Measurements from ENCODE around the gene ATP2B3.

The ATP2B3 gene

GRCh38 chrX:153490217-153490930, 27.1 kb upstream of the ATP2B3 start:
- no peaks in the 10 kb centered on the region for H3K27me3 ChIP-seq (ENCODE audit: insufficient read depth, low read length)
- no peak overlapping the region for H3K27ac ChIP-seq (ENCODE audit: low read depth, low read length, poor library complexity, severe bottlenecking)
- H2AFZ ChIP-seq (ENCODE audit: low read length) = no peak overlapping the region
- no peaks in the 10 kb centered on the region for H4K20me1 ChIP-seq (ENCODE audit: insufficient read depth, low read length)
- H3K36me3 ChIP-seq (ENCODE audit: insufficient read depth, low read length) = no peaks in the 10 kb centered on the region
- H3K9me3 ChIP-seq (ENCODE audit: low read length) = no peaks in the 10 kb centered on the region
- TF ChIP-seq EZH2 (IDR thresholded peaks at IDR 0.05; ENCODE audit: borderline replicate concordance, low read length) = no peak
- TF ChIP-seq, protein P1, sequence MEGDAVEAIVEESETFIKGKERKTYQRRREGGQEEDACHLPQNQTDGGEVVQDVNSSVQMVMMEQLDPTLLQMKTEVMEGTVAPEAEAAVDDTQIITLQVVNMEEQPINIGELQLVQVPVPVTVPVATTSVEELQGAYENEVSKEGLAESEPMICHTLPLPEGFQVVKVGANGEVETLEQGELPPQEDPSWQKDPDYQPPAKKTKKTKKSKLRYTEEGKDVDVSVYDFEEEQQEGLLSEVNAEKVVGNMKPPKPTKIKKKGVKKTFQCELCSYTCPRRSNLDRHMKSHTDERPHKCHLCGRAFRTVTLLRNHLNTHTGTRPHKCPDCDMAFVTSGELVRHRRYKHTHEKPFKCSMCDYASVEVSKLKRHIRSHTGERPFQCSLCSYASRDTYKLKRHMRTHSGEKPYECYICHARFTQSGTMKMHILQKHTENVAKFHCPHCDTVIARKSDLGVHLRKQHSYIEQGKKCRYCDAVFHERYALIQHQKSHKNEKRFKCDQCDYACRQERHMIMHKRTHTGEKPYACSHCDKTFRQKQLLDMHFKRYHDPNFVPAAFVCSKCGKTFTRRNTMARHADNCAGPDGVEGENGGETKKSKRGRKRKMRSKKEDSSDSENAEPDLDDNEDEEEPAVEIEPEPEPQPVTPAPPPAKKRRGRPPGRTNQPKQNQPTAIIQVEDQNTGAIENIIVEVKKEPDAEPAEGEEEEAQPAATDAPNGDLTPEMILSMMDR (IDR thresholded peaks at IDR 0.05; ENCODE audit: low read length) = no peak
- H3K4me1 ChIP-seq (ENCODE audit: insufficient read depth, low read length, severe bottlenecking) = no peaks in the 10 kb centered on the region
- no peaks in the 10 kb centered on the region for H3K79me2 ChIP-seq (ENCODE audit: insufficient read depth, low read length)
- H3K4me3 ChIP-seq (ENCODE audit: low read depth, low read length, poor library complexity, severe bottlenecking) = no peak overlapping the region
- H3K9ac ChIP-seq (ENCODE audit: low read length) = no peak overlapping the region
- H3K4me2 ChIP-seq (ENCODE audit: low read length) = no peak overlapping the region
- H3K9me2 ChIP-seq (ENCODE audit: low read depth, low read length) = no peaks in the 10 kb centered on the region
- no peaks in the 10 kb centered on the region for H3F3A ChIP-seq (ENCODE audit: insufficient read depth, low read length)

- Histone ChIP-seq H3K27me3 (ENCODE audit: insufficient read depth, low read length) (no peaks in the 10 kb centered on the region), H3K79me2 (ENCODE audit: insufficient read depth, low read length) (no peaks in the 10 kb centered on the region), H3K9me3 (ENCODE audit: low read length) (no peaks in the 10 kb centered on the region), H4K20me1 (ENCODE audit: insufficient read depth, low read length) (no peaks in the 10 kb centered on the region), H3K4me1 (ENCODE audit: insufficient read depth, low read length, severe bottlenecking) (no peaks in the 10 kb centered on the region), H3K27ac (ENCODE audit: low read depth, low read length, poor library complexity, severe bottlenecking) (no peak overlapping the region), H3K4me3 (ENCODE audit: low read depth, low read length, poor library complexity, severe bottlenecking) (no peak overlapping the region), H2AFZ (ENCODE audit: low read length) (no peak overlapping the region), H3F3A (ENCODE audit: insufficient read depth, low read length) (no peaks in the 10 kb centered on the region), H3K36me3 (ENCODE audit: insufficient read depth, low read length) (no peaks in the 10 kb centered on the region), H3K4me2 (ENCODE audit: low read length) (no peak overlapping the region), H3K9ac (ENCODE audit: low read length) (no peak overlapping the region), H3K9me2 (ENCODE audit: low read depth, low read length) (no peaks in the 10 kb centered on the region)
- TF ChIP-seq, protein P1 (IDR thresholded peaks at IDR 0.05; ENCODE audit: low read length) = no peak
- no peak for TF ChIP-seq EZH2 (IDR thresholded peaks at IDR 0.05; ENCODE audit: borderline replicate concordance, low read length)
These were observed 26.0 kb upstream of the ATP2B3 start for GRCh38 chrX:153491351-153491914.

GRCh38 chrX:153491918-153492317, 25.5 kb upstream of the ATP2B3 start:
- H2AFZ ChIP-seq (ENCODE audit: low read length) = no peak overlapping the region
- no peak overlapping the region for H3K4me2 ChIP-seq (ENCODE audit: low read length)

More at GRCh38 chrX:153491918-153492317, 25.5 kb upstream of the ATP2B3 start:
- no peak for TF ChIP-seq EZH2 (IDR thresholded peaks at IDR 0.05; ENCODE audit: borderline replicate concordance, low read length)
- TF ChIP-seq, protein P1 (IDR thresholded peaks at IDR 0.05; ENCODE audit: low read length) = no peak
- Histone ChIP-seq H3K9me3 (ENCODE audit: low read length) (no peaks in the 10 kb centered on the region), H3K4me3 (ENCODE audit: low read depth, low read length, poor library complexity, severe bottlenecking) (no peak overlapping the region), H3K9me2 (ENCODE audit: low read depth, low read length) (no peaks in the 10 kb centered on the region), H3K4me1 (ENCODE audit: insufficient read depth, low read length, severe bottlenecking) (no peaks in the 10 kb centered on the region), H3K79me2 (ENCODE audit: insufficient read depth, low read length) (no peaks in the 10 kb centered on the region), H3K27me3 (ENCODE audit: insufficient read depth, low read length) (no peaks in the 10 kb centered on the region), H3K36me3 (ENCODE audit: insufficient read depth, low read length) (no peaks in the 10 kb centered on the region), H3K27ac (ENCODE audit: low read depth, low read length, poor library complexity, severe bottlenecking) (no peak overlapping the region), H4K20me1 (ENCODE audit: insufficient read depth, low read length) (no peaks in the 10 kb centered on the region), H3K9ac (ENCODE audit: low read length) (no peak overlapping the region), H3F3A (ENCODE audit: insufficient read depth, low read length) (no peaks in the 10 kb centered on the region)

All from OCI-LY1 (cell line).